BJ (cell line): ENCODE data around the gene RAD51B. TPM values are rescaled to one million over a fixed set of nuclear protein-coding genes. Genes with fewer than 3 reads are reported as not detected.
"Not testable (repeated sequence)": the region's sequence is repeated elsewhere in the genome, so short reads cannot be mapped to it uniquely, and the experiment has no call there.

ENCODE experiments used
- CTCF ChIA-PET: fragments of 350-600 bp; formaldehyde crosslinking; extraction: SDS; loops from one replicate; lab custom pipeline; 2021; ENCODE audit warnings: antibody characterized with exemption, inconsistent platforms; lab: Yijun Ruan, JAX
- POLR2A ChIA-PET: fragments of 300-600 bp; sonication (Branson Sonifier 250); formaldehyde crosslinking; extraction: SDS; loops from one replicate; lab custom pipeline; 2021; ENCODE audit warnings: antibody characterized with exemption; lab: Charles Lee
- DNase-seq: peaks from one replicate; pipeline ENCODE4 v3.0.0-alpha.2; 2011; ENCODE audit warnings: low read depth
- H3K27me3 ChIP-seq: 2 replicates; pipeline ENCODE4 v1.6.0; 2011; ENCODE audit warnings: low read length; ENCODE audit not compliant: control insufficient read depth, insufficient read depth
- H3K36me3 ChIP-seq: 2 replicates; pipeline ENCODE4 v1.5.1; 2011; ENCODE audit warnings: low read length; ENCODE audit not compliant: control insufficient read depth, insufficient read depth
- H3K4me3 ChIP-seq: 2 replicates; pipeline ENCODE4 v1.5.1; 2011; ENCODE audit warnings: low read depth, mild to moderate bottlenecking, control low read depth, low read length
- CTCF ChIP-seq: IDR thresholded peaks from 2 replicates; pipeline ENCODE4 v1.5.1; 2011; ENCODE audit warnings: low read depth, mild to moderate bottlenecking, control low read depth, inconsistent platforms, low read length, moderate library complexity; ENCODE audit not compliant: insufficient read depth
- polyA plus RNA-seq: library from polyadenylated mRNA; depleted of rRNA; stranded (reverse); fragments of >200 nt; gene quantifications from 2 replicates; pipeline ENCODE4 v1.2.3, GENCODE V29; 2011

RAD51B gene
- polyA plus RNA-seq, 1 experiment = 5.6 TPM

GRCh38 chr14:68099495-68100045, 280.0 kb downstream of the RAD51B start:
- no peak for DNase-seq
- no peak for TF ChIP-seq CTCF
- H3K36me3 ChIP-seq = no peaks in the 10 kb centered on the region
- H3K4me3 ChIP-seq = no peak overlapping the region
- CTCF ChIA-PET = interaction anchor here (0.9 kb wide), 1 partner anchor 21 kb away, joined by 4 read pairs; no protein-coding TSS in a partner anchor
- POLR2A ChIA-PET = no interaction called here
- H3K27me3 ChIP-seq = no peaks in the 10 kb centered on the region

DNA sequence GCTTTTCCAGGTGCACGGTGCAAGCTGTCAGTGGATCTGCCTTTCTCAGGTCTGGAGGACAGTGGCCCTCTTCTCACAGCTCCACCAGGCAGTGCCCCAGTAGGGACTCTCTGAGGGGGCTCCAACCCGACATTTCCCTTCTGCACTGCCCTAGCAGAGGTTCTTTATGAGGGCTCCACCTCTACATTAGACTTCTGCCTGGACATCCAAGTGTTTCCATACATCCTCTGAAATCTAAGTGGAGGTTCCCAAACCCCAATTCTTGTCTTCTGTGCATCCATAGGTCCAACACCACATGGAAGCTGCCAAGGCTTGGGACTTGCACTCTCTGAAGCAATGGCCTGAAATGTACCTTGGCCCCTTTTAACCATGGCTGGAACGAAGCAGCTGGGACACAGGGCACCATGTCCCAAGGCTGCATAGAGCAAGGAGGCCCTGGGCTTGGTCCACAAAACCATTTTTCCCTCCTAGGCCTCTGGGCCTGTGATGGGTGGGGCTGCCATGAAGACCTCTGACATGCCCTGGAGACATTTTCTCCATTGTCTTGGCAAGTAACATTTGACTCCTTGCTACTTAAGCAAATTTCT, 282.2 kb downstream of the RAD51B start:
- POLR2A ChIA-PET, CTCF ChIA-PET, H3K36me3 ChIP-seq: not testable (repeated sequence)

GRCh38 chr14:68103853-68104252, 284.3 kb downstream of the RAD51B start:
- H3K4me3 ChIP-seq = no peak overlapping the region
- DNase-seq = no peak
- POLR2A ChIA-PET = no interaction called here
- TF ChIP-seq CTCF = no peak
- H3K36me3 ChIP-seq = no peaks in the 10 kb centered on the region
- H3K27me3 ChIP-seq = no peaks in the 10 kb centered on the region
- CTCF ChIA-PET = no interaction called here

More for the DNA sequence above, 282.2 kb downstream of the RAD51B start:
- not testable (repeated sequence) for H3K27me3 ChIP-seq, H3K4me3 ChIP-seq, DNase-seq

GRCh38 chr14:68104518-68104917, 284.9 kb downstream of the RAD51B start:
- Histone ChIP-seq H3K4me3 (no peak overlapping the region), H3K27me3 (no peaks in the 10 kb centered on the region), H3K36me3 (no peaks in the 10 kb centered on the region)
- DNase-seq = peak; percentile 29
- ChIA-PET POLR2A (no interaction called here), CTCF (no interaction called here)
- TF ChIP-seq CTCF = no peak

- CTCF ChIA-PET = interaction anchor here (0.7 kb wide), 1 partner anchor 24 kb away, joined by 3 read pairs; no protein-coding TSS in a partner anchor
- Histone ChIP-seq H3K27me3 (no peaks in the 10 kb centered on the region), H3K4me3 (no peak overlapping the region), H3K36me3 (no peaks in the 10 kb centered on the region)
- TF ChIP-seq CTCF = no peak
- POLR2A ChIA-PET = interaction anchor here (0.6 kb wide), 2 partner anchors 129 to 347 kb away, joined by 3 read pairs; no protein-coding TSS in a partner anchor
- DNase-seq = no peak
Observed at GRCh38 chr14:68105816-68106215, 286.2 kb downstream of the RAD51B start.
